Measurements from ENCODE around the gene NFIA.
A peak's percentile ranks its signal among the peaks of the same experiment; 100 is the strongest.

NFIA gene

DNA sequence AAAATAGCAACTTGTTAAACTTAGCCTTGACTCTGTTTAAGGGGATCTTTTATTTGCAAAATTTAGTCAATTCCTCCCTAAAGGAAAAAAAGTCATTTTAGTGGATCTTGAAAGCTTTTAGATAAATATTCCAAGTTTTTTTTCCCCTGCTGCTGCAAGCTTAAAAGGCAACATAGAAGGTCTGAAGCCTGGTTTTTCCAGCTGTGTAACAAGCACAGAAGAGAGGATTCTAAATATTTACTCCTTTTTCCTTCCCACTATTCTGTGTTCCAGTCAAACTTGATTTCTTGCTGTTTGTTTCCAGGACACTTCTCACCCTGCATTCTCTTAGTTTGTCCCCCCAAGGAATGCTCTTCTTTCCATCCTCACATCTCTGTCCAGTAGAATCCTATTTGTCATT, 86.7 kb downstream of the NFIA start:
- Histone ChIP-seq H3K27ac (peak overlapping the region in 1 of 2 donors; percentile 12), H3K4me3 (no peak overlapping the region)
- no peak for DNase-seq (ENCODE audit: low spot score)
- TF ChIP-seq, protein P1, sequence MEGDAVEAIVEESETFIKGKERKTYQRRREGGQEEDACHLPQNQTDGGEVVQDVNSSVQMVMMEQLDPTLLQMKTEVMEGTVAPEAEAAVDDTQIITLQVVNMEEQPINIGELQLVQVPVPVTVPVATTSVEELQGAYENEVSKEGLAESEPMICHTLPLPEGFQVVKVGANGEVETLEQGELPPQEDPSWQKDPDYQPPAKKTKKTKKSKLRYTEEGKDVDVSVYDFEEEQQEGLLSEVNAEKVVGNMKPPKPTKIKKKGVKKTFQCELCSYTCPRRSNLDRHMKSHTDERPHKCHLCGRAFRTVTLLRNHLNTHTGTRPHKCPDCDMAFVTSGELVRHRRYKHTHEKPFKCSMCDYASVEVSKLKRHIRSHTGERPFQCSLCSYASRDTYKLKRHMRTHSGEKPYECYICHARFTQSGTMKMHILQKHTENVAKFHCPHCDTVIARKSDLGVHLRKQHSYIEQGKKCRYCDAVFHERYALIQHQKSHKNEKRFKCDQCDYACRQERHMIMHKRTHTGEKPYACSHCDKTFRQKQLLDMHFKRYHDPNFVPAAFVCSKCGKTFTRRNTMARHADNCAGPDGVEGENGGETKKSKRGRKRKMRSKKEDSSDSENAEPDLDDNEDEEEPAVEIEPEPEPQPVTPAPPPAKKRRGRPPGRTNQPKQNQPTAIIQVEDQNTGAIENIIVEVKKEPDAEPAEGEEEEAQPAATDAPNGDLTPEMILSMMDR (IDR thresholded peaks at IDR 0.05) = no peak

DNA sequence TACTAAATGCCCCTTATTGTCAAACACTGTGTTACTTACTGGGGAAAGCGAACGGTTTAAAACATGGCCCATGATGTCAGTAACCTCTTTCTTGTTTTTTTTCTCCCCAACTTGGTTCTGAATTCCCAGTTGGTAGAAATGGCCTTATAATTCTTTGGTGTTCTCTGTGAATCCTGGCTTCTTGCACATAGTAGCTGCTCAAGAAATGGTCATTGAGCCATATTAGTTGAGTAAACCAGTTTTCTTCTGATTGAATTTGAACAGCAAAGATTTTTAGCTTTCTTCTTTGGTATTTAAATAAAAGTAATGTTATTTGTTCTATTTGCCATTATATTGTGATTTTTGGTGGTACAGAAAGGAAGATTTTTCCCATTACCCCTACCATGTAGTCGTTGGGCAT, 87.3 kb downstream of the NFIA start:
- TF ChIP-seq, protein P1 (IDR thresholded peaks at IDR 0.05) = no peak
- H3K27ac ChIP-seq = peak overlapping the region; percentile 63 to 72

DNA sequence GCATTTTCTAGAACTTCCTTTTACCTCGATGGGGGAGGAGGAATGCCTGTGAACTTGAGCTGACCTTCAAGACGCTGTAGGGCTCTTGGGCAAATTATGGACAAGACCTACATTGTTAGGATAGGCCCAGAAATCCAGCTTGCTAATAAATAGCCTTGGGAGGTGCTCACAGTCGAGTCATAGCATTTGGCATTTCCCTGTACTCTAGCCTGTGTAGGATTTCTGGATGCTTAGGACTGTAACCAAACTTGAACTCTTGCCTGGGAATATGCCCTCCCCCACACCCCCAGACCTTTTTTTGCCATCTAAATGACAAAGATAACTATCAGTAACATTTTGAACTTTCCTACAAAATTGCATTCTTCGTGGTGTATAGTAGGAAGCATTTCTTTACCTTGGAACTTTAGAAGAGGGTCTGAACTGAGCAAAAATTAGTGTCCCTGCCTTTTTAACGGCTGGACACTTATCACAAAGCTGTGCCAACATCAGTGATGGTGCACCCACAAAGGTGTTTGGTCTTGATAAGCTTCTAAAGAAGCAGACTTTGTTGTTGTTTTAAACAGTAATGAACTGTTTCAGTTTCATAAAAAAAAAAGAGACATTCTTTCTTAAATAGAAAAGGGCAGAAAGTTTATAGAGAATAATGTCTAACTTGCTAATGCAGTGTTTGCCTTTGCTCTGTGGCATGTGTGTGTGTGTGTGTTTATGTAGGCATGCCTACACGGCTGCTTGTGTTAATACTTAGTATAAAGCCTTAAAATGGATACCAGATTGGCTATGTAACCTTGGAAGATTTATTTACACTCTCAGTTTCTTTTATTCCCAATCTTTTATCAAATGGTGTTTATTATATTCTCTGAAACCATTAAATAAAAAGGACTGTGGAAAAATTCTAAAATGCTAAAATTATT, 88.2 kb downstream of the NFIA start:
- TF ChIP-seq, protein P1 (IDR thresholded peaks at IDR 0.05) = no peak
- Histone ChIP-seq H3K4me3 (peak overlapping the region; percentile 5), H3K27ac (peak overlapping the region; percentile 63 to 72)
- no peak for DNase-seq (ENCODE audit: low spot score)

More for the DNA sequence above, 87.3 kb downstream of the NFIA start:
- DNase-seq (ENCODE audit: low spot score) = no peak
- H3K4me3 ChIP-seq = no peak overlapping the region

DNA sequence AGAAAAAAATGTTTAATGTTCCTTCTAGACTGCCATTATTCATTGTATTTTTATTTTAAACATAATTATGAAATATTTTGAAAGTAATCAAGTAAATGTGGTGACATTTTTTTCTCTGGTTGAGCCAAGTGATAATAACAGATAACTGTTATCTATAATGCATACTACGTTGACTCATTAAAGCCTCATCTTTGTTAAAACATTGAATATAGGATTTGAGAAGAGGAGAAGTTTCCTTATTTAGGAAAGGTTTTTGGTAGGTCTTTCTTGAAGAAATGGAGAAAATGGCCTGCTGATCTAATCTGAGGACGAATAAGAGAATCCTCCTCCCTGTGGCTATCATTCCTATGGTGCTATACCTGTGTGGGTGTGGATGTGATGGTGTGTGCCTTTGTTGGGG, 89.0 kb downstream of the NFIA start:
- peak overlapping the region; percentile 29 to 72 for H3K27ac ChIP-seq
- TF ChIP-seq, protein P1 (IDR thresholded peaks at IDR 0.05) = no peak
- no peak overlapping the region for H3K4me3 ChIP-seq
- DNase-seq (ENCODE audit: low spot score) = no peak

DNA sequence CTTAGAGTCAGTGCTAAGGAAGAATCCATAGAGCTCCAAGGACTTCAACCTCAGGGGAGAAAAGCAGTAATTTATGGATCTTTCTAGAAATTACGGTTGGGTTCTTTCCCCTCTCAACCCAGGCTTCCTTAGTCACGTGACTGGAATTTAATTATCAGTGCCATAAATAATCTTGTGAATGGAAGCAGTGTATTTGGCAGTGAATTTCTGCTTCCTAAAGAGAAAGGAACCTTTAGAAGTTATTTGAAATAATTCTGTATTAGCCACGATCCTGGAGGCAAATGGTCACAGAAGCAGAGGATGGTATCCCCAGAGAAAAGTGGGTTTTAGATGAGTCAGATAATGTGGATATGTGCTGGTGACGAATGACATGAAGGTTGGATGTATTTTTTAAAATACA, 89.6 kb downstream of the NFIA start:
- H3K27ac ChIP-seq = peak overlapping the region; percentile 29 to 72
- DNase-seq (ENCODE audit: low spot score) = no peak

DNA sequence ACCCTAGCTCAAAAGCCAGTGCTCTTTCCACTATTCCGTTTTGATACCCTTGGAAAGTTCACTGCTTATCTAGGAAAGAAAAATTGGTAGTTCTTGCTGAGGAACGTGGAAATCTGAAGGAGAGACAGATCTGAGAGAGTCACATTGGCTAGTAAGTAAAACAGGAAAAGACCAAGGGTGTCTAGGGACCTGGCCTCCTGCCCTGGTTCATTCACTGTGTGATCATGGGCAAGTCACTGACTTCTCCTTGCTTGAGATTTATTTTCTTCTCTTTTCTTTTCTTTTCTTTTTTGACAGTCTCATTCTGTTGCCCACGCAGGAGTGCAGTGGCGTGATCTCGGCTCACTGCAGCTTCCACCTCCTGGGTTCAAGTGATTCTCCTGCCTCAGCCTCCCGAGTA, 90.8 kb downstream of the NFIA start:
- DNase-seq (ENCODE audit: low spot score) = no peak
- peak overlapping the region; percentile 40 for H3K4me3 ChIP-seq
- peak overlapping the region; percentile 29 to 72 for H3K27ac ChIP-seq
- TF ChIP-seq, protein P1 (IDR thresholded peaks at IDR 0.05) = no peak

More for the DNA sequence above, 89.6 kb downstream of the NFIA start:
- TF ChIP-seq, protein P1 (IDR thresholded peaks at IDR 0.05) = no peak
- no peak overlapping the region for H3K4me3 ChIP-seq

All from coronary artery (tissue), 2 donors.